HepG2 (cell line): ENCODE results near the gene CLEC16A. TPM values are rescaled to one million over a fixed set of nuclear protein-coding genes. Genes with fewer than 3 reads are reported as not detected.

Source experiments
- ASH2L ChIP-seq: fragments of 300-600, 200-600 bp; sonication (generic); IDR thresholded peaks from 2 replicates; pipeline ENCODE4 v1.7.0; 2017; ENCODE audit warnings: low read depth, mild to moderate bottlenecking, moderate library complexity, mixed read lengths, low read length; ENCODE audit not compliant: insufficient read length
- EP300 ChIP-seq, 3 experiments: sonication (generic) in 1 of 3; formaldehyde crosslinking in 1 of 3; IDR thresholded peaks; 2 replicates each; pipeline versions ENCODE4 v1.5.1 to v1.6.1; 2011 to 2020; ENCODE audit warnings: low read depth in 2 of 3, low read length in 2 of 3, borderline replicate concordance in 1 of 3, improper control_type of control experiment in 1 of 3, mild to moderate bottlenecking in 1 of 3, missing genetic modification reagents in 1 of 3, moderate library complexity in 1 of 3
- GABPA ChIP-seq, 2 experiments: IDR thresholded peaks; 2 replicates each; pipeline ENCODE4 v1.6.1; 2011 to 2016; ENCODE audit warnings: low read depth in 2 of 2, low read length in 1 of 2, missing biosample characterization in 1 of 2, missing genetic modification characterization in 1 of 2
- MYNN ChIP-seq: sonication (generic); formaldehyde crosslinking; IDR thresholded peaks from 2 replicates; pipeline ENCODE4 v1.4.0; 2020; ENCODE audit warnings: mild to moderate bottlenecking, low read depth, missing genetic modification reagents
- NFATC3 ChIP-seq: sonication (generic); formaldehyde crosslinking; IDR thresholded peaks from 2 replicates; pipeline ENCODE4 v1.5.1; 2020; ENCODE audit warnings: mild to moderate bottlenecking, missing genetic modification reagents
- RARA ChIP-seq: IDR thresholded peaks from 2 replicates; pipeline ENCODE4 v1.6.1; 2016; ENCODE audit warnings: missing genetic modification reagents, missing compliant biosample characterization
- TAF1 ChIP-seq: sonication (generic); formaldehyde crosslinking; IDR thresholded peaks from 2 replicates; pipeline ENCODE4 v1.4.0; 2020; ENCODE audit warnings: missing genetic modification reagents
- TARDBP ChIP-seq: sonication (generic); formaldehyde crosslinking; IDR thresholded peaks from 2 replicates; pipeline ENCODE4 v1.8.0; 2022; ENCODE audit warnings: mild to moderate bottlenecking, missing genetic modification reagents
- TP53 ChIP-seq: sonication (generic); formaldehyde crosslinking; conservative IDR thresholded peaks from 2 replicates; pipeline ENCODE4 v1.4.0; 2020; ENCODE audit warnings: missing genetic modification reagents
- ZNF121 ChIP-seq: sonication (generic); formaldehyde crosslinking; IDR thresholded peaks from 2 replicates; pipeline ENCODE4 v1.5.0; 2020; ENCODE audit warnings: mild to moderate bottlenecking, missing genetic modification reagents
- ZNF326 ChIP-seq: sonication (generic); formaldehyde crosslinking; IDR thresholded peaks from 2 replicates; pipeline ENCODE4 v1.4.0; 2020; ENCODE audit warnings: missing genetic modification reagents, borderline replicate concordance
- ZNF33A ChIP-seq: sonication (generic); formaldehyde crosslinking; IDR thresholded peaks from 2 replicates; pipeline ENCODE4 v1.5.1; 2020; ENCODE audit warnings: missing genetic modification reagents, mild to moderate bottlenecking, moderate library complexity, borderline replicate concordance
- ZNF451 ChIP-seq: sonication (generic); formaldehyde crosslinking; IDR thresholded peaks from 2 replicates; pipeline ENCODE4 v1.5.0; 2020; ENCODE audit warnings: mild to moderate bottlenecking, missing genetic modification reagents
- ZNF776 ChIP-seq: sonication (generic); formaldehyde crosslinking; IDR thresholded peaks from 2 replicates; pipeline ENCODE4 v1.4.0; 2020; ENCODE audit warnings: mild to moderate bottlenecking, missing genetic modification reagents
- polyA plus RNA-seq, 8 experiments: library from polyadenylated mRNA; depleted of rRNA in 3 of 8; stranded (reverse) in 7 of 8; unstranded in 1 of 8; fragments of >200 nt; fragmentation: Illumina TruSeq in 4 of 8; extraction: Trizol in 4 of 8; gene quantifications; 2 replicates each; pipeline versions ENCODE4 v1.2.1 to v1.2.3, GENCODE V29; 2011 to 2016; ENCODE audit warnings: low read depth in 4 of 8, missing spikeins in 1 of 8, mixed read lengths in 1 of 8; ENCODE audit not compliant: insufficient read depth in 1 of 8
- total RNA-seq, 5 experiments: library from RNA; depleted of rRNA; stranded (reverse); fragments of >200 nt; fragmentation: Illumina TruSeq; extraction: Trizol; gene quantifications; 2 replicates each; pipeline ENCODE4 v1.2.3, GENCODE V29; 2016; ENCODE audit warnings: low read depth in 1 of 5
- TF ChIP-seq, protein P1 (sequence below): sonication (generic); formaldehyde crosslinking; IDR thresholded peaks from 2 replicates; pipeline ENCODE4 v1.8.0; 2022; ENCODE audit warnings: mild to moderate bottlenecking, missing genetic modification reagents, moderate library complexity
- TF ChIP-seq, protein P2 (sequence below): sonication (generic); formaldehyde crosslinking; conservative IDR thresholded peaks from 2 replicates; pipeline ENCODE4 v1.4.0; 2020; ENCODE audit warnings: missing genetic modification reagents
- TF ChIP-seq, protein P3 (sequence below): sonication (generic); formaldehyde crosslinking; IDR thresholded peaks from 2 replicates; pipeline ENCODE4 v1.4.0; 2020; ENCODE audit warnings: missing genetic modification reagents
- TF ChIP-seq, protein P4 (sequence below): sonication (generic); formaldehyde crosslinking; IDR thresholded peaks from 2 replicates; pipeline ENCODE4 v1.4.0; 2020; ENCODE audit warnings: low read depth, missing genetic modification reagents

Gene CLEC16A
- total and polyA plus RNA-seq, 2 of the 13 experiments (the other 11 are each of a cell fraction or from before 2014, with no cell fraction given), result 8.5 to 10.3 TPM

DNA sequence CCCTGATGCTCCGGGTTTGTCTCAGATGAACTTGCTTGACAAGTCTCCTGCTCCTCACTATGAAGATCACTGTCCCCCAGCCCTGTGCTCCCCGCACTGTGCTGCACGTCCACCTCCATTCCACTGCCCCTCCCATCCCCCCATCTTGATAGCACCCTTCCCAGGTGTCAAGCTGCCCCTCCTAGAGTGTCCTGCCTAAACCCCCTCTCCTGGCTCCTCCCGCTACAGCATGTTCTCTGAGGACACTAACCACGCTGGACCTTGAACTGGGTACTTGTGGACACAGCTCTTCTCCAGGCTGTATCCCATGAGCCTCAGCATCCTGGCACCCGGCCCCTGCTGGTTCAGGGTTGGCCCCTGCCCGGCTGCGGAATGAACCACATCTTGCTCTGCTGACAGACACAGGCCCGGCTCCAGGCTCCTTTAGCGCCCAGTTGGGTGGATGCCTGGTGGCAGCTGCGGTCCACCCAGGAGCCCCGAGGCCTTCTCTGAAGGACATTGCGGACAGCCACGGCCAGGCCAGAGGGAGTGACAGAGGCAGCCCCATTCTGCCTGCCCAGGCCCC lies 20.6 kb upstream of the CLEC16A start (continued):
- TF ChIP-seq GABPA (IDR thresholded peaks at IDR 0.05; ENCODE audit: low read depth, low read length), result no peak
- no peak for TF ChIP-seq GABPA (CRISPR knock-in tag; IDR thresholded peaks at IDR 0.05; ENCODE audit: low read depth)
- no peak for TF ChIP-seq ZNF326 (CRISPR knock-in tag)
- no peak; the same call in 1 of the 2 replicates for TF ChIP-seq ZNF451 (CRISPR knock-in tag)
- TF ChIP-seq TARDBP, result peak; percentile 63; the same call in 1 of the 2 replicates
- no peak for TF ChIP-seq NFATC3 (CRISPR knock-in tag)
- no peak; the same call in 1 of the 2 replicates for TF ChIP-seq ZNF776 (CRISPR knock-in tag)
- TF ChIP-seq RARA (CRISPR knock-in tag), result peak; percentile 65
- TF ChIP-seq, protein P1, sequence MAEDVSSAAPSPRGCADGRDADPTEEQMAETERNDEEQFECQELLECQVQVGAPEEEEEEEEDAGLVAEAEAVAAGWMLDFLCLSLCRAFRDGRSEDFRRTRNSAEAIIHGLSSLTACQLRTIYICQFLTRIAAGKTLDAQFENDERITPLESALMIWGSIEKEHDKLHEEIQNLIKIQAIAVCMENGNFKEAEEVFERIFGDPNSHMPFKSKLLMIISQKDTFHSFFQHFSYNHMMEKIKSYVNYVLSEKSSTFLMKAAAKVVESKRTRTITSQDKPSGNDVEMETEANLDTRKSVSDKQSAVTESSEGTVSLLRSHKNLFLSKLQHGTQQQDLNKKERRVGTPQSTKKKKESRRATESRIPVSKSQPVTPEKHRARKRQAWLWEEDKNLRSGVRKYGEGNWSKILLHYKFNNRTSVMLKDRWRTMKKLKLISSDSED (CRISPR knock-in tag), result no peak
- TF ChIP-seq EP300 (IDR thresholded peaks at IDR 0.05; ENCODE audit: low read depth in 2 of 2, low read length in 2 of 2), result peak in 1 of 2 experiments; percentile 58; a peak in 2 of 4 replicates
- peak; percentile 53; the same call in 1 of the 2 replicates for TF ChIP-seq EP300 (CRISPR knock-in tag; IDR thresholded peaks at IDR 0.05; ENCODE audit: borderline replicate concordance)
- no peak for TF ChIP-seq ZNF33A (CRISPR knock-in tag)
- TF ChIP-seq ASH2L, result peak; percentile 65
- TF ChIP-seq TAF1 (CRISPR knock-in tag), result no peak
- no peak for TF ChIP-seq TP53 (CRISPR knock-in tag)
- TF ChIP-seq, protein P2, sequence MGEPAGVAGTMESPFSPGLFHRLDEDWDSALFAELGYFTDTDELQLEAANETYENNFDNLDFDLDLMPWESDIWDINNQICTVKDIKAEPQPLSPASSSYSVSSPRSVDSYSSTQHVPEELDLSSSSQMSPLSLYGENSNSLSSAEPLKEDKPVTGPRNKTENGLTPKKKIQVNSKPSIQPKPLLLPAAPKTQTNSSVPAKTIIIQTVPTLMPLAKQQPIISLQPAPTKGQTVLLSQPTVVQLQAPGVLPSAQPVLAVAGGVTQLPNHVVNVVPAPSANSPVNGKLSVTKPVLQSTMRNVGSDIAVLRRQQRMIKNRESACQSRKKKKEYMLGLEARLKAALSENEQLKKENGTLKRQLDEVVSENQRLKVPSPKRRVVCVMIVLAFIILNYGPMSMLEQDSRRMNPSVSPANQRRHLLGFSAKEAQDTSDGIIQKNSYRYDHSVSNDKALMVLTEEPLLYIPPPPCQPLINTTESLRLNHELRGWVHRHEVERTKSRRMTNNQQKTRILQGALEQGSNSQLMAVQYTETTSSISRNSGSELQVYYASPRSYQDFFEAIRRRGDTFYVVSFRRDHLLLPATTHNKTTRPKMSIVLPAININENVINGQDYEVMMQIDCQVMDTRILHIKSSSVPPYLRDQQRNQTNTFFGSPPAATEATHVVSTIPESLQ (CRISPR knock-in tag), result no peak
- TF ChIP-seq, protein P3, sequence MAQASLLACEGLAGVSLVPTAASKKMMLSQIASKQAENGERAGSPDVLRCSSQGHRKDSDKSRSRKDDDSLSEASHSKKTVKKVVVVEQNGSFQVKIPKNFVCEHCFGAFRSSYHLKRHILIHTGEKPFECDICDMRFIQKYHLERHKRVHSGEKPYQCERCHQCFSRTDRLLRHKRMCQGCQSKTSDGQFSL (CRISPR knock-in tag), result no peak
- TF ChIP-seq MYNN (CRISPR knock-in tag), result no peak
- TF ChIP-seq, protein P4, sequence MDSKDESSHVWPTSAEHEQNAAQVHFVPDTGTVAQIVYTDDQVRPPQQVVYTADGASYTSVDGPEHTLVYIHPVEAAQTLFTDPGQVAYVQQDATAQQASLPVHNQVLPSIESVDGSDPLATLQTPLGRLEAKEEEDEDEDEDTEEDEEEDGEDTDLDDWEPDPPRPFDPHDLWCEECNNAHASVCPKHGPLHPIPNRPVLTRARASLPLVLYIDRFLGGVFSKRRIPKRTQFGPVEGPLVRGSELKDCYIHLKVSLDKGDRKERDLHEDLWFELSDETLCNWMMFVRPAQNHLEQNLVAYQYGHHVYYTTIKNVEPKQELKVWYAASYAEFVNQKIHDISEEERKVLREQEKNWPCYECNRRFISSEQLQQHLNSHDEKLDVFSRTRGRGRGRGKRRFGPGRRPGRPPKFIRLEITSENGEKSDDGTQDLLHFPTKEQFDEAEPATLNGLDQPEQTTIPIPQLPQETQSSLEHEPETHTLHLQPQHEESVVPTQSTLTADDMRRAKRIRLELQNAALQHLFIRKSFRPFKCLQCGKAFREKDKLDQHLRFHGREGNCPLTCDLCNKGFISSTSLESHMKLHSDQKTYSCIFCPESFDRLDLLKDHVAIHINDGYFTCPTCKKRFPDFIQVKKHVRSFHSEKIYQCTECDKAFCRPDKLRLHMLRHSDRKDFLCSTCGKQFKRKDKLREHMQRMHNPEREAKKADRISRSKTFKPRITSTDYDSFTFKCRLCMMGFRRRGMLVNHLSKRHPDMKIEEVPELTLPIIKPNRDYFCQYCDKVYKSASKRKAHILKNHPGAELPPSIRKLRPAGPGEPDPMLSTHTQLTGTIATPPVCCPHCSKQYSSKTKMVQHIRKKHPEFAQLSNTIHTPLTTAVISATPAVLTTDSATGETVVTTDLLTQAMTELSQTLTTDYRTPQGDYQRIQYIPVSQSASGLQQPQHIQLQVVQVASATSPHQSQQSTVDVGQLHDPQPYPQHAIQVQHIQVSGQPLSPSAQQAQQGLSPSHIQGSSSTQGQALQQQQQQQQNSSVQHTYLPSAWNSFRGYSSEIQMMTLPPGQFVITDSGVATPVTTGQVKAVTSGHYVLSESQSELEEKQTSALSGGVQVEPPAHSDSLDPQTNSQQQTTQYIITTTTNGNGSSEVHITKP (CRISPR knock-in tag), result peak; percentile 86
- peak; percentile 67 for TF ChIP-seq ZNF121 (CRISPR knock-in tag)
